ENCODE data around the gene CDHR5. TPM values are rescaled to one million over a fixed set of nuclear protein-coding genes. Genes with fewer than 3 reads are reported as not detected.

CDHR5 gene
- polyA plus RNA-seq, 1 of the 3 experiments (the other 2 are of a cell fraction): not detected

DNA sequence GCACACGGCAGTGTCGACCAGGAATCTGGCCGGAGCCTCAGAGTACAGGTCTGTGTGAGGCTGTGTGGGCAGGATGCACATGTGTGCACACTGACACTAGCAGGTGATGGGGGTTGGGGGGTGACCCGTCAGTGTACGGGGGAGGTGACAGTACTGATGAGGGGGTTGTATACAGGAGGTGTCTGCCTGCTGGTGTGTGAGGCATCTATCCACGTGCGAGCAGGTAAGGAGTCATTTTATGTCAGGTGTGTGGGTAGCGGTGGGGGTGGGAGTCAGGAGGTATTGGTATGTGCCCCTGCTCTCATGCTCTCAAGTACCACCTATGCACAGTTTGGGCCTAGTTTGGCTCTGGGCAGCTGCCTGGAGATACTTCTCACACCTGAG is 53.0 kb downstream of the CDHR5 start:
- Histone ChIP-seq H3K4me2 (no peak overlapping the region), H3F3A (replicated peaks; ENCODE audit: insufficient read depth) (no peaks in the 10 kb centered on the region), H3K4me3 (ENCODE audit: low read depth in 2 of 2, low read length in 1 of 2) (no peak overlapping the region), H3K27me3 (ENCODE audit: insufficient read depth) (no peaks in the 10 kb centered on the region), H3K9ac (no peak overlapping the region), H3K27ac (ENCODE audit: low read depth in 2 of 2, low read length in 1 of 2) (no peak overlapping the region), H3K36me3 (replicated peaks in 1 of 2; ENCODE audit: control insufficient read depth in 1 of 2, insufficient read depth in 2 of 2, low read length in 1 of 2) (no peaks in the 10 kb centered on the region), H2AFZ (ENCODE audit: low read depth) (no peak overlapping the region), H3K4me1 (ENCODE audit: control insufficient read depth in 1 of 2, insufficient read depth in 2 of 2, low read depth in 1 of 2, low read length in 1 of 2) (peaks cover 6 to 27% of the 10 kb centered on the region in 2 experiments; a peak in 2 of 4 replicates), H3K9me2 (no peaks in the 10 kb centered on the region), H3K79me2 (ENCODE audit: insufficient read depth) (peaks cover 17% of the 10 kb centered on the region), H4K20me1 (ENCODE audit: insufficient read depth) (peaks cover under 1% of the 10 kb centered on the region), H3K9me3 (no peaks in the 10 kb centered on the region)
- whole genome bisulfite sequencing (ENCODE audit: low lambda C conversion rate): 100% methylated on average over 2 of the region's 8 CpGs
- CTCF ChIA-PET: interaction anchor here (1.0 kb wide), 1 partner anchor 17 kb away, joined by 4 read pairs; no protein-coding TSS in a partner anchor
- POLR2A ChIA-PET: no interaction called here
- TF ChIP-seq, protein P1, sequence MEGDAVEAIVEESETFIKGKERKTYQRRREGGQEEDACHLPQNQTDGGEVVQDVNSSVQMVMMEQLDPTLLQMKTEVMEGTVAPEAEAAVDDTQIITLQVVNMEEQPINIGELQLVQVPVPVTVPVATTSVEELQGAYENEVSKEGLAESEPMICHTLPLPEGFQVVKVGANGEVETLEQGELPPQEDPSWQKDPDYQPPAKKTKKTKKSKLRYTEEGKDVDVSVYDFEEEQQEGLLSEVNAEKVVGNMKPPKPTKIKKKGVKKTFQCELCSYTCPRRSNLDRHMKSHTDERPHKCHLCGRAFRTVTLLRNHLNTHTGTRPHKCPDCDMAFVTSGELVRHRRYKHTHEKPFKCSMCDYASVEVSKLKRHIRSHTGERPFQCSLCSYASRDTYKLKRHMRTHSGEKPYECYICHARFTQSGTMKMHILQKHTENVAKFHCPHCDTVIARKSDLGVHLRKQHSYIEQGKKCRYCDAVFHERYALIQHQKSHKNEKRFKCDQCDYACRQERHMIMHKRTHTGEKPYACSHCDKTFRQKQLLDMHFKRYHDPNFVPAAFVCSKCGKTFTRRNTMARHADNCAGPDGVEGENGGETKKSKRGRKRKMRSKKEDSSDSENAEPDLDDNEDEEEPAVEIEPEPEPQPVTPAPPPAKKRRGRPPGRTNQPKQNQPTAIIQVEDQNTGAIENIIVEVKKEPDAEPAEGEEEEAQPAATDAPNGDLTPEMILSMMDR (IDR thresholded peaks at IDR 0.05): no peak
- TF ChIP-seq RCOR1 (IDR thresholded peaks at IDR 0.05; ENCODE audit: low read length): no peak
- TF ChIP-seq FOXJ3 (CRISPR knock-in tag; IDR thresholded peaks at IDR 0.05): no peak
- TF ChIP-seq EP300 (IDR thresholded peaks at IDR 0.05; ENCODE audit: borderline replicate concordance in 1 of 2, low read depth in 1 of 2, low read length in 1 of 2): no peak
- TF ChIP-seq, protein P2, sequence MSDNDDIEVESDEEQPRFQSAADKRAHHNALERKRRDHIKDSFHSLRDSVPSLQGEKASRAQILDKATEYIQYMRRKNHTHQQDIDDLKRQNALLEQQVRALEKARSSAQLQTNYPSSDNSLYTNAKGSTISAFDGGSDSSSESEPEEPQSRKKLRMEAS (IDR thresholded peaks at IDR 0.05; ENCODE audit: low read depth): no peak
- TF ChIP-seq, protein P3, sequence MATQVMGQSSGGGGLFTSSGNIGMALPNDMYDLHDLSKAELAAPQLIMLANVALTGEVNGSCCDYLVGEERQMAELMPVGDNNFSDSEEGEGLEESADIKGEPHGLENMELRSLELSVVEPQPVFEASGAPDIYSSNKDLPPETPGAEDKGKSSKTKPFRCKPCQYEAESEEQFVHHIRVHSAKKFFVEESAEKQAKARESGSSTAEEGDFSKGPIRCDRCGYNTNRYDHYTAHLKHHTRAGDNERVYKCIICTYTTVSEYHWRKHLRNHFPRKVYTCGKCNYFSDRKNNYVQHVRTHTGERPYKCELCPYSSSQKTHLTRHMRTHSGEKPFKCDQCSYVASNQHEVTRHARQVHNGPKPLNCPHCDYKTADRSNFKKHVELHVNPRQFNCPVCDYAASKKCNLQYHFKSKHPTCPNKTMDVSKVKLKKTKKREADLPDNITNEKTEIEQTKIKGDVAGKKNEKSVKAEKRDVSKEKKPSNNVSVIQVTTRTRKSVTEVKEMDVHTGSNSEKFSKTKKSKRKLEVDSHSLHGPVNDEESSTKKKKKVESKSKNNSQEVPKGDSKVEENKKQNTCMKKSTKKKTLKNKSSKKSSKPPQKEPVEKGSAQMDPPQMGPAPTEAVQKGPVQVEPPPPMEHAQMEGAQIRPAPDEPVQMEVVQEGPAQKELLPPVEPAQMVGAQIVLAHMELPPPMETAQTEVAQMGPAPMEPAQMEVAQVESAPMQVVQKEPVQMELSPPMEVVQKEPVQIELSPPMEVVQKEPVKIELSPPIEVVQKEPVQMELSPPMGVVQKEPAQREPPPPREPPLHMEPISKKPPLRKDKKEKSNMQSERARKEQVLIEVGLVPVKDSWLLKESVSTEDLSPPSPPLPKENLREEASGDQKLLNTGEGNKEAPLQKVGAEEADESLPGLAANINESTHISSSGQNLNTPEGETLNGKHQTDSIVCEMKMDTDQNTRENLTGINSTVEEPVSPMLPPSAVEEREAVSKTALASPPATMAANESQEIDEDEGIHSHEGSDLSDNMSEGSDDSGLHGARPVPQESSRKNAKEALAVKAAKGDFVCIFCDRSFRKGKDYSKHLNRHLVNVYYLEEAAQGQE (IDR thresholded peaks at IDR 0.05; ENCODE audit: low read depth, low read length): no peak
- no peak for TF ChIP-seq POLR2AphosphoS5 (IDR thresholded peaks at IDR 0.05; ENCODE audit: low read depth, low read length)
- no peak for TF ChIP-seq YY1 (IDR thresholded peaks at IDR 0.05; ENCODE audit: low read depth)
- no peak for TF ChIP-seq SMC3 (IDR thresholded peaks at IDR 0.05; ENCODE audit: low read depth, low read length)
- no peak for TF ChIP-seq TCF12 (IDR thresholded peaks at IDR 0.05)
- no peak for DNase-seq
